ENCODE results near the gene RALGAPA1. TPM values are rescaled to one million over a fixed set of nuclear protein-coding genes. Genes with fewer than 3 reads are reported as not detected.

RALGAPA1 gene
- total and polyA plus RNA-seq, 2 of the 13 experiments (the other 11 are each of a cell fraction or from before 2014, with no cell fraction given): 65.0 to 89.2 TPM

DNA sequence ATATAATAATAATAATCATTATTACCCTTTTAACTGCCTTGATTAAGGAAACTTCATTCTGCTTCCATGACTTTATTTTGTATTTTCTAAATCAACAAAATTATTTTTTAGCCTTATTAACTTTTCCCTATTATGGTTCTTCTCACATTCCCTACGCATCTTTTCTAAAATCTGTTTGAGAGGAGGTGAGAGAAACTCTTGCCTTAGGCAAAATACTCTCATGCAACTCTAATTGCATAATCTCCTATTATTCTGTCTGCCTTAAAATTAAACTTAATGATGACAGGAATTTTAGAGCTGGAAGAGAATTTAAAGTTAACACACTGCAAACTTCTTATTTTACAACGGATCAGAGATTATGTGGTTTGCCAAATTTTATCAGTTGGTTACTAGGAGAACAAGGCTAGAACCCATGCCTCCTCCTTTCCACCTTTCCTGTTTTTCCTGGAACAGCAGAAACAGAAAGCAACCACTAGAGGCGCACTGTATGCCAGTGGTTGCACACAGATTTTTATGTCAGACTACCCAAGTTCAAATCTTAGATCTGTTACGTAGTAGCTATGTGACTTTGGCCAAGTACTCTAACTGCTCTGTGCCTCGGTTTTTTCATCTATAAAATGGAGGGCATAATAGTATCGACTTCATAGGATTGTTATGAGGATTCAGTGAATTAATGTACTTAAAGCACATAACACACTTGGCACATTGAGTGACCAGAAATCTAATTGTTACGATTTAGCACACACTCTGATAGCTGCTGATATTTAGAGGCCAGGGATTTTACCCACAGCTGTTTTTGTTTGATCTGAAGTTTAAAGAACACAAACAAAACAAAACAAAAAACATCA, 12.7 kb upstream of the RALGAPA1 start (continued):
- TF ChIP-seq RFX5 (IDR thresholded peaks at IDR 0.05; ENCODE audit: low read depth, low read length): no peak
- TF ChIP-seq ZNF354B (CRISPR knock-in tag; IDR thresholded peaks at IDR 0.05): no peak
- TF ChIP-seq ZNF740 (CRISPR knock-in tag; IDR thresholded peaks at IDR 0.05): no peak
- no peak for TF ChIP-seq NFE2L1 (CRISPR knock-in tag; IDR thresholded peaks at IDR 0.05; ENCODE audit: borderline replicate concordance)
- TF ChIP-seq GABPA (IDR thresholded peaks at IDR 0.05; ENCODE audit: low read depth, low read length): no peak
- TF ChIP-seq GABPA (CRISPR knock-in tag; IDR thresholded peaks at IDR 0.05; ENCODE audit: low read depth): no peak
- TF ChIP-seq ZNF260 (CRISPR knock-in tag; IDR thresholded peaks at IDR 0.05; ENCODE audit: borderline replicate concordance, low read depth): no peak
- no peak for TF ChIP-seq PAXIP1 (CRISPR knock-in tag; conservative IDR thresholded peaks at IDR 0.05)
- no peak for TF ChIP-seq THYN1 (CRISPR knock-in tag; IDR thresholded peaks at IDR 0.05; ENCODE audit: borderline replicate concordance, low read depth)
- TF ChIP-seq DPF2 (CRISPR knock-in tag; IDR thresholded peaks at IDR 0.05; ENCODE audit: borderline replicate concordance, low read depth): no peak
- TF ChIP-seq IRF2 (CRISPR knock-in tag; IDR thresholded peaks at IDR 0.05): peak; percentile 86
- TF ChIP-seq TCF7 (IDR thresholded peaks at IDR 0.05; ENCODE audit: low read depth): no peak
- TF ChIP-seq MAF1 (CRISPR knock-in tag; IDR thresholded peaks at IDR 0.05; ENCODE audit: borderline replicate concordance): no peak; the same call in 1 of the 2 replicates
- peak; percentile 85 for TF ChIP-seq RCOR2 (CRISPR knock-in tag; IDR thresholded peaks at IDR 0.05)
- no peak for TF ChIP-seq PITX1 (CRISPR knock-in tag; IDR thresholded peaks at IDR 0.05)
- TF ChIP-seq CHD4 (IDR thresholded peaks at IDR 0.05; ENCODE audit: borderline replicate concordance, low read length): peak; percentile 79; the same call in 1 of the 2 replicates
- no peak for TF ChIP-seq FOXM1 (CRISPR knock-in tag; IDR thresholded peaks at IDR 0.05)
- TF ChIP-seq FOXA1 (IDR thresholded peaks at IDR 0.05): no peak
- no peak for TF ChIP-seq FOXA1 (CRISPR knock-in tag; IDR thresholded peaks at IDR 0.05)
- TF ChIP-seq BATF2 (CRISPR knock-in tag; IDR thresholded peaks at IDR 0.05): no peak
- TF ChIP-seq CEBPG (CRISPR knock-in tag; IDR thresholded peaks at IDR 0.05): peak; percentile 59
- TF ChIP-seq SMAD1 (CRISPR knock-in tag; IDR thresholded peaks at IDR 0.05; ENCODE audit: borderline replicate concordance, low read depth): no peak
- no peak for TF ChIP-seq PRDM15 (CRISPR knock-in tag; IDR thresholded peaks at IDR 0.05)
- TF ChIP-seq MIER2 (CRISPR knock-in tag; IDR thresholded peaks at IDR 0.05): peak; percentile 80
